IPS-20b (cell line): ENCODE results near the gene HELZ2.

Experiments
- H3K27ac ChIP-seq: one replicate; pipeline ENCODE4 v1.5.1; 2013; ENCODE audit warnings: low read length
- H3K27me3 ChIP-seq: 2 replicates; pipeline ENCODE4 v1.6.1; 2013; ENCODE audit warnings: mild to moderate bottlenecking, low read length, inconsistent platforms; ENCODE audit not compliant: insufficient read depth
- H3K36me3 ChIP-seq: 2 replicates; pipeline ENCODE4 v1.6.1; 2013; ENCODE audit warnings: low read depth, mild to moderate bottlenecking, inconsistent platforms, low read length, moderate library complexity; ENCODE audit not compliant: insufficient read depth
- H3K4me1 ChIP-seq: 2 replicates; pipeline ENCODE4 v1.6.1; 2013; ENCODE audit warnings: mild to moderate bottlenecking, control low read depth, inconsistent platforms, low read length, moderate library complexity; ENCODE audit not compliant: insufficient read depth
- H3K4me3 ChIP-seq: 2 replicates; pipeline ENCODE4 v1.5.1; 2013; ENCODE audit warnings: mild to moderate bottlenecking, low read length, inconsistent platforms
- H3K9ac ChIP-seq: 2 replicates; pipeline ENCODE4 v1.6.1; 2013; ENCODE audit warnings: low read depth, mild to moderate bottlenecking, inconsistent platforms, low read length, moderate library complexity
- H3K9me3 ChIP-seq: 2 replicates; pipeline ENCODE4 v1.6.1; 2013; ENCODE audit warnings: mild to moderate bottlenecking, low read depth, low read length, inconsistent platforms; ENCODE audit not compliant: insufficient read depth

The HELZ2 gene

DNA sequence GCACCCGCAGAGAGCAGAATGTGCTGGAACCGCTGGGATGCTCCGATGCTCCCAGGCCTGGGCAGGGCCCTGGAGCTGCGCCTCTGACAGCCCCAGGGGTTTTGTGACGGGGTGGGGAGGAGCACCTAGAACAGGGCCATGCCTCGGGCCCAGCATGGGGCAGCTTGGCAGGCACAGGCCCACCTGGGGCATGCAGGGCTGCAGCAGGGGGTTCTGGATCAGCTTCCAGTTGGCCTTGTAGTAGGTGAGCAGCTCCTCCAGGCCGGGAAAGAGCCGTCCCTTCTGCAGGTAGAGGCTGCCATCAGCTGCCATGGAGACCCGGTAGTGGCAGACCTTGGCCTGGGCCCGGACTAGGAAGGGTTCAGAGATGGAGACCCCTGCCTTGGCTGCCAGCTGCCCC is 30.9 kb downstream of the HELZ2 start:
- no peaks in the 10 kb centered on the region for H3K9me3 ChIP-seq
- no peak overlapping the region for H3K27ac ChIP-seq
- H3K9ac ChIP-seq, result no peak overlapping the region
- no peaks in the 10 kb centered on the region for H3K27me3 ChIP-seq
- no peak overlapping the region for H3K4me3 ChIP-seq
- no peaks in the 10 kb centered on the region for H3K36me3 ChIP-seq
- no peaks in the 10 kb centered on the region for H3K4me1 ChIP-seq

DNA sequence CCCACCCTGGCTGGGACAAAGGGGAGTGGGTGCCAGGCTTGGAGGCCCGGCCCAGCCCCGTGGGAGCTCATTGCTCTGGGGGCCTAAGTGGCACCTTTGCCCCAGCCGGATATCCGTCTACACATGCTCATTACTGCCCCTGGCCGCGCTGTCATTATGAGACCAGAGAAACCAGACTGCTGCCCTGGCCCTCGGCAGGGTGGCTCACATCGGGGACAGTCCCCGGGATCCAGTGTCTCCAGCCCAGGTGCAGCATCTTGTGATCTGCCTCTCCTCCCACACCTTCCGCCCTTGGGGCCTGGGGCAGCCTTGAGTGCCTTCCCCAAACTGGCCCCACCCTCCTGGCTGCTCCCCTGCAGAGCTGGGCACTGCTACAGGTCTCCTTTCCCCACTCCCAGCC is 31.3 kb downstream of the HELZ2 start:
- H3K36me3 ChIP-seq, result no peaks in the 10 kb centered on the region
- no peak overlapping the region for H3K9ac ChIP-seq
- no peak overlapping the region for H3K4me3 ChIP-seq
- H3K27me3 ChIP-seq, result no peaks in the 10 kb centered on the region
- no peak overlapping the region for H3K27ac ChIP-seq
- no peaks in the 10 kb centered on the region for H3K4me1 ChIP-seq
- H3K9me3 ChIP-seq, result no peaks in the 10 kb centered on the region

DNA sequence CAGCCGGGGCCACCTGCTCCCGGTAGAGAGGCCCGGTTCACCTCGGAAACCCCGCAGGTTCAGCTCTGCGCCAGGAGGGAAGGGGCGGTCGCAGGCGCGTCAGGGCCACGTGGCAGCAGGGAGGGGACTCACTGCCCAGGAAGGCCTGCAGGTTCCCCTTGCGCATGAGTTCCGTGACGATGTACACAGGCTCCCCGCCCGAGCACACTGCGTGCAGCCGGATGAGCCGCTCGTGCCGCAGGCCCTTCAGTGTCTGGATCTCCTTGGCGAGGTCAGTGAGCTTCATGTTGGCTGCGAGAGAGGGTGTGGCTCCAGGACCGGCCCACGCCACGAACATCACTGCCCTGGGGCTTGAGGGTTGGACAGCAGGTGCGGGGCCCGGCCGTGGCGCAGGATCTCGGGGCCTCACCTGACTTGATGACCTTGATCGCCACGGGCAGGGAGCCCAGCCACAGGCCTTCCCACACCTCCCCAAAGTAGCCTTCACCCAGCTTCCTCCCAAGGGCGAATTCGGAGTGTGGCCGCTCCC is 31.9 kb downstream of the HELZ2 start:
- Histone ChIP-seq H3K27ac (no peak overlapping the region), H3K9me3 (no peaks in the 10 kb centered on the region), H3K36me3 (no peaks in the 10 kb centered on the region), H3K4me3 (no peak overlapping the region), H3K9ac (no peak overlapping the region), H3K27me3 (no peaks in the 10 kb centered on the region), H3K4me1 (no peaks in the 10 kb centered on the region)

DNA sequence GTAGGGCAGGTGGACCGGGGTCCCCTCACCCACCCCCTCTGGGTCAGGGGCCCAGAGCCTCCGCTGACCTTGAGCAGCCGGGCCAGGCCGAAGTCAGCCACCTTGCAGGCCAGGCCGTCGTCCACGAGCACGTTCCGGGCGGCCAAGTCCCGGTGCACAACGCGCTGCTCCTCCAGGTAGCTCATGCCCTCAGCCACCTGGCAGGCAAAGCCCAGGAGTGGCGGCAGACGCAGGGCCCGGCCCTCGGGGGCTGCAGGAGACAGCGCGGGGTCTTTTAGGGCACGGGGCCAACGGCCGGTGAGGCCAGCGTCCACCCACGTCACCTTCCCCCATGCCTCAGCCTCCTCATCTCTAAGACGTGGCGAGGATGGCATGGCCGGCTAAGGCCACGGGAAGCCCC is 32.7 kb downstream of the HELZ2 start:
- H3K27me3 ChIP-seq, result no peaks in the 10 kb centered on the region
- no peak overlapping the region for H3K9ac ChIP-seq
- H3K27ac ChIP-seq, result no peak overlapping the region
- H3K4me1 ChIP-seq, result no peaks in the 10 kb centered on the region
- no peaks in the 10 kb centered on the region for H3K9me3 ChIP-seq
- no peak overlapping the region for H3K4me3 ChIP-seq
- H3K36me3 ChIP-seq, result no peaks in the 10 kb centered on the region

DNA sequence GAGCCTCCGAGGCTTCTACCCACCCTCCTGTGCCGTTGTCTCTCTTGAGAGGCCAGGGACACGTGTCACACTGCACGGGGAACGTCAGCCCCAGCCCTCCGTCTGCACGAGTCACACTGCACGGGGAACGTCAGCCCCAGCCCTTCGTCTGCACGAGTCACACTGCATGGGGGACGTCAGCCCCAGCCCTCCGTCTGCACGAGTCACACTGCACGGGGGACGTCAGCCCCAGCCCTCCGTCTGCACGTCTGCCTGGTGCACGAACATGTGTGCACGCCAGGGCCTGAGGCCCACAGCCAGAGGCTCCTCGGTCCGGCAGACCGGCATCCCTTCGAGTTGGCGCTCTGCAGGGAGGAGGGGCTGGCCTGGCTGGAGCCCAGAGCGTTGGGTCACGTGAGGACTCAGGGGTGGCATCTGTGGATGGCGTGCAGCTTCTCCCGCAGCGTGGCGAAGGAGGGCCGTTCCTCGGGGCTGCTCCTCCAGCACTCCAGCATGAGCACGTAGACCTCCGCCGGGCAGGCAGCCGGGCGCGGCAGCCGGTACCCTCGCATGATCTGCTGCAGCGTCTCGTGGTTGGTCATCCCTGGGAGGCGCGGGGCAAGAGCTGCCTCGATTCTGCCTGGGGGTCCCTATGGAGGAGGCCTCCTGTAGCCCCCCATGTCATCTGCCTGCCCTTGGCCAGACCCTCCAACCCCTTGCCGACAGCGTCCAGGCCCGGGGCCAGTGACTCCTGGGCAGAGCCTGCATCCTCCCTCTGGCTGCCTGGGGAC is 33.4 kb downstream of the HELZ2 start:
- Histone ChIP-seq H3K9ac (no peak overlapping the region), H3K9me3 (no peaks in the 10 kb centered on the region), H3K36me3 (no peaks in the 10 kb centered on the region), H3K27me3 (no peaks in the 10 kb centered on the region), H3K4me1 (no peaks in the 10 kb centered on the region), H3K27ac (no peak overlapping the region), H3K4me3 (no peak overlapping the region)

DNA sequence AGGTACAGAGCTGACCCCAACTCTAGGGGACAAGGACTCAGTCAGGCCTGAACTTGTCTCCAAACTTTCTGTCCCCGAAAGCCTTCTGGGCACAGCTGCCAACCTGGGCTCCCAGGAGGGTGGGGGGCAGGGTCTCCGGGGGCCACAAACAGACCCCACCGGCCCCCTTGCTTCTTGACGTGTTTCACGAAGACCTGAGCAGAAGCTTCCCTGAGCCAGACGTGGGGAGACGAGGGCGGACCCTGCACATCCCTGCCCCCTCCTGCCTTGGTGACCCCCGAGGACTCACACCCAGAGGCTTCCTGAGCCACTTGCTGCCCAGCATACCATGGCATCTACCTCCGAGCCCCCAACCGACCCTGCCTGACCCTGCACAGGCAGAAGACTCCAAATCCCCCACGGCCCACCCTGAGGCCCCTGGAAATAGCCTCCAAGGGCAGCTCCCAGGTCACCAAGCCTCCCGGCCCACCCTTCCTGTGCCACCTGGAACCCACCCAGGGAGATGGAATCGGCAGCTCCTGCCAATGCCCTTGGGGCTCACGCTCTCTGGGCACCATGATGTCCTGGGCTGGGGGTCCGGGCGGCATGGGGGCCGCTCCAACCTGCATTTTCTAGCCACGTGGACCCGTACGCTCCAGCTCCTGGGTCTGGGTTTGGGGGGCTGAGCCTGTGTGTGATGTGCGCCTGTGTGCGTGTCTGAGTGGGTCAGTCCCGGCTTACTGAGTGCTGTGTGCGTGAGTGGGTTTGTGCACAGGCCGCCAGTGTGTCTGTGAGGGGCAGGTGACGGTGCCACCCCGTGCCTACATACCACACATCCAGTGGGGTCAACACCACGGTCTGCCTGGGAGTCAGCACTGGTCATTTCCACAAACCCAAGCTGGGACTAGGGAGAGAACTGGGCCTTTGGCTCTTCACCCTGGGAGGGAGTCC is 34.3 kb downstream of the HELZ2 start:
- Histone ChIP-seq H3K27me3 (no peaks in the 10 kb centered on the region), H3K9ac (no peak overlapping the region), H3K9me3 (no peaks in the 10 kb centered on the region), H3K4me1 (no peaks in the 10 kb centered on the region), H3K4me3 (no peak overlapping the region), H3K36me3 (no peaks in the 10 kb centered on the region), H3K27ac (no peak overlapping the region)

DNA sequence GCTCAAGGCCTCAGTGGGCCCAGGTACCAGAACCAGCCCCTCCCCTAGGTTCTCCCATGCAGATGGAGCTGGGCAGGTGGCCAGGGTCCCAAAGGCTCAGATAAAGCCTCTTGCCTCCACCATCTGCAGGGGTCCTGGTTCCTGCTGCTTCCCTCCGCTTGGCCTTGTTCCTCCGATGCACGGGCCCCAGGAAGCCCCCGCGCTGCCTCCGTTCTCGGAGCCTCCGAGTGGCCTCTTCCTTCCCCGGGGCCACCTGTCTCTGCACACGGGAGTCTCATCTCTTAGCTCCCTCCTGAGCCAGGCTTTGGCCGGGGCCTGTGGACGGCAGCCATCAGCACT is 35.0 kb downstream of the HELZ2 start:
- Histone ChIP-seq H3K9me3 (no peaks in the 10 kb centered on the region), H3K27ac (no peak overlapping the region), H3K27me3 (no peaks in the 10 kb centered on the region), H3K4me1 (no peaks in the 10 kb centered on the region), H3K9ac (no peak overlapping the region), H3K4me3 (no peak overlapping the region), H3K36me3 (no peaks in the 10 kb centered on the region)

DNA sequence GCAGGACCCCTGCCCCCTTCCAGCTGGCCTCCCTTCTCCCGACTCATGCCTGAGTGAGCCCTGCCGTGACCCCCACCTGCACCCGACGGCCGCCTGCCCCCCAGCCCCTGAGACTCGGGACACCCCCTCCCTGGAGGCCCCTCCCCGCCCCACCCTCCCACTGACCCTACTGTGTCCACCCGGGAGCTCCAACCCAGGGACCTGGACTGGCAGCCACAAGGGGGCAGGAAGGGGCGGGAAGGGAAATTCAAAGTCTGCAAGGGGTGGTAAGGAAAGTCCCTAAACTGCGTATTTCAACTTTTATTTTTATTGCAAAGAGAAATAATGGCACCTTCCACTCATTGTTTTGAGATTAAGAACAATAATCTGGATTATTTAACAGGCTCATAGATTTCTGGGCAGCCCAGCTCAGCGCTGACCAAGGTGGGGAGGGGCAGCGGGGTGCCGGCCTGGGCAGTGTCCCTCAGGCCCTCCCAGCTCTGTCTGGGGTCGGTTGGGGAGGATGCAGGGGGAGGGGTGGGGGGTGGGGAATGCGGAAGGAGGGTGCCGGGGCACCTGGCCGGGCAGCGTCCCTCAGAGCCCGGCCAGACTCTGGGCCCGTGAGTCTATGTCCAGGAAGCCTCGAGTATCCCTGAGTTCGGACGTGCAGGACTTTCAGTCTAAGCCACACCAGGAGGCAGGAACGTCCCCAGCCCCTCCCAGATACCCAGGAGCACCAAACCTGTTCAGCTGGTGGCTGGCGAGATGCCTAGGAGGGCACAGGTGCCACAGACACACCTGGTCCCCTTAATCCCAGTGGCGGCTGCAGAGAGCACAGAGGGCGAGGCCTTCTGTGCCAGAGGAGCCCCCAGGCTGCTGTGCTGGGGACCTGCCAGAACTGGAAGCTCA is 35.6 kb downstream of the HELZ2 start:
- no peaks in the 10 kb centered on the region for H3K36me3 ChIP-seq
- H3K27me3 ChIP-seq, result no peaks in the 10 kb centered on the region
- no peak overlapping the region; the same call in 1 of the 2 replicates for H3K4me3 ChIP-seq
- H3K9me3 ChIP-seq, result no peaks in the 10 kb centered on the region
- no peak overlapping the region for H3K27ac ChIP-seq
- H3K4me1 ChIP-seq, result no peaks in the 10 kb centered on the region
- no peak overlapping the region for H3K9ac ChIP-seq

DNA sequence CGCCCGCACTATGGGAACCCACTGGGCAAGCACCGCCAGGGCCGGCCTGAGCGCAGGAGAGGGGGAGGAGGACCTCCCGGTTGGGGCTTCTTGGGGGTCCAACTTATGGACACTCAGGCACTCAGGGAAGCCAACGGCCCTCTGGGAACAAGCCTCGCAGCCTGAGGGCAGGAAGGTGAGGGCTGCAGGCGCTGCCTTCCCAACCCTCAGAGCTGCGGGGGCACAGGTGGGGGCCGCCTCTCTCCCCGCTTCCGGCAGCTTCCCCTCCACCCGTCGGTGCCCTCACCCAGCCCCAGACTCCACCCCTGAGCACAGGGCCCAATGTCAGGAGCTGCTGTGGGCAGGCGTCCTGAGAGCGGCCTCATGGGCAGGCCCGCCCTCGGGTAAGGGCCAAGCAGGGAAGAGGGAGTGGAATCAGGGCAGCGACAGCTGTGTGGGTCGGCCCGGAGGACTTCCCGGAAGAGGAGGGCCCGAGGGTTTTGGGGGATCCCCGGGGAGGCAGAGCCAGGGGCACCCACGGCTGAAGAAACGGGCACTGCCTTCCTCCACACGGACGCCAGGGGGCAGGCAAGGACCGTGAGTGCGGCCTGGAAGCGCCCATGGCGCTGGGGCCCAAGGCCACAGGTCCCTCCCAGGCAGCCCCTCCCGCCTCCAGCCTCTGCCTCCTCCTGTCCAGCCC is 36.4 kb downstream of the HELZ2 start:
- H3K27me3 ChIP-seq, result no peaks in the 10 kb centered on the region
- H3K9ac ChIP-seq, result no peak overlapping the region
- no peaks in the 10 kb centered on the region for H3K4me1 ChIP-seq
- H3K9me3 ChIP-seq, result no peaks in the 10 kb centered on the region
- peak overlapping the region; percentile 57; the same call in 1 of the 2 replicates for H3K4me3 ChIP-seq
- H3K27ac ChIP-seq, result no peak overlapping the region
- no peaks in the 10 kb centered on the region for H3K36me3 ChIP-seq

DNA sequence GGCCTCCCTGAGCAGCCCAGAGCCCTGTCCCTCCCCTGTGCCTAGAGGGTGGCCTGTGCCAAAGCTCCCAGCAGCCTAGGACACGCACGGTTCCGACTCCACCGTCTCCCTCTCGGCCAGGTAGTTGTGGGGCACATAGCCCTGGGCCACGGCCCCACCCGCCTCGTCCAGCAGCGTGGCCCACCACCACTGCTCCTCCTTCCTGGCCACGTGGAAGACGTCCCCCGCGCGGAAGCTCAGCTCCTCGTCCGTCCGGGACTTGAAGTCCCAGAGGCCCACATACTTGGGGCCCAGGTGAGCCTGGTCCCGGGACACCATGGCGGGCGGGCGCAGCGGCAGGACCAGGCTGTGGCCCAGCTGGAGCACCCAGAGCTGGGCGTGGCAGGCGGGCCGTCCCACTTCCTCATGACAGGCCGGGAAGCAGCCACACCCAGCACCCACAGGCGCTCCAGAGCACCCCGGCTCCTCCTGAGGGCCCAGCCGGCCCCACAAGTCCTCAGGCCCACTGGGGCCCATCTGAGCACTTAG is 37.0 kb downstream of the HELZ2 start, which contains the start of gene PTK6:
TSS of gene PTK6 (minus strand) at position 380 of the 528 bp plus-strand sequence. CDS start at position 318, 62 bp downstream.
- no peak within 1 kb of the TSS for H3K9ac ChIP-seq
- no peak within 1 kb of the TSS for H3K27ac ChIP-seq
- H3K36me3 ChIP-seq, result no peaks in the 10 kb centered on the region

More for the DNA sequence above, 37.0 kb downstream of the HELZ2 start, which contains the start of gene PTK6:
- Histone ChIP-seq H3K4me3 (peak within 1 kb of the TSS; percentile 57; the same call in 1 of the 2 replicates), H3K27me3 (no peaks in the 10 kb centered on the region), H3K9me3 (no peaks in the 10 kb centered on the region), H3K4me1 (no peaks in the 10 kb centered on the region)
